Measurements from ENCODE around the gene KIF26B. TPM values are rescaled to one million over a fixed set of nuclear protein-coding genes. Genes with fewer than 3 reads are reported as not detected.
A peak's percentile ranks its signal among the peaks of the same experiment; 100 is the strongest.

KIF26B gene
- total RNA-seq, 1 experiment from 2014 or later: 1.6 TPM

DNA sequence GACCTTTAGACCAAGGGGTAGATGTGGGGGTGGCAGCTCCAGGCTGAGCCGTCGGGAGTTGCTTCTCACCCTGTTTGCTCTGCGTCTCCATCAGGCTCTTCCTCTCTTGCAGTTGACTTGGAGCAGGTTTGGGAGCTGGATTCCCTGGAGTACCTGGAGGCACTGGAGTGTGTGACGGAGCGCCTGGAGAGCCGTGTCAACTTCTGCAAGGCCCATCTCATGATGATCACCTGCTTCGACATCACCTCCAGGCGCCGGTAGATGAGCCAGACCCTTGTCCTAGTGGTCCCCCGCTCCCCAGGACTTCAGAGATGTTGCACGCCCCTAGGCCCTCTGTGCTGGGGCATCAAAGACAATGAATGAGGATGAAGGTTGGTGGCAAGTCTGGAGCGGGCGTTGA is 547.6 kb downstream of the KIF26B start:
- H3K27me3 Mint-ChIP-seq (ENCODE audit: insufficient read depth, unreplicated experiment): peaks cover 13% of the 10 kb centered on the region
- intact Hi-C loops (cut with micrococcal nuclease): loop anchor here (5.0 kb wide), 1 partner anchor 300 kb away; no protein-coding TSS in a partner anchor

DNA sequence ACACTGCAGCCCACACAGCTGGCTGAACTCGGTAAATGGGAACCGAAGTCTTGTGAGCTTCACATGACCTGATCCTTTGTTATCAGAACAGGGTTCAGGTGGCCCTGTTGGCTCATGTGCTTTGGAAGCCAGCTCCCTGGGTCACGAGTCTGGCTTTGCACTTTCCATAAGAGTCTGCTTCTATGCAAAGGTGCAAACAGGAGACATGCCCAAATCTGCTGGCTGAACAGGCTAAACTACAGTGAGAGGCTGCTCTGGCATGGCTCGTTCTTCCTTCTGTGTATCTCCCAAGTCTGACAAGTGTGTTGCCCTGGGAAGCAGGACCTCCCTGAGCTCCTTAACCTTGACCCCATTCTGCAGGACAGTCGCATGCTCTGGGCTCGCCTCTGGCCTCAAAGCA is 549.6 kb downstream of the KIF26B start:
- no peak overlapping the region for H3K4me3 Mint-ChIP-seq (ENCODE audit: unreplicated experiment)
- no peaks in the 10 kb centered on the region for H3K36me3 Mint-ChIP-seq (ENCODE audit: insufficient read depth, unreplicated experiment)
- intact Hi-C loops (cut with micrococcal nuclease): loop anchor here (5.0 kb wide), 1 partner anchor 298 kb away; no protein-coding TSS in a partner anchor
- peak; percentile 10 for DNase-seq (ENCODE audit: unreplicated experiment)
- H3K27me3 Mint-ChIP-seq (ENCODE audit: insufficient read depth, unreplicated experiment): peaks cover 13% of the 10 kb centered on the region
- peaks cover 12% of the 10 kb centered on the region for H3K4me1 Mint-ChIP-seq (ENCODE audit: insufficient read depth, unreplicated experiment)
- CTCF ChIA-PET: interaction anchor here (0.6 to 1.0 kb wide), 5 partner anchors 9 to 60 kb away, joined by 3 to 4 read pairs (median 3); no protein-coding TSS in a partner anchor
- BruUV-seq (replicated peaks): no TSS peak
- no peak overlapping the region for H3K27ac Mint-ChIP-seq (ENCODE audit: low read depth, unreplicated experiment)
- H3K9me3 Mint-ChIP-seq (ENCODE audit: unreplicated experiment): no peaks in the 10 kb centered on the region
- TF ChIP-seq, protein P1, sequence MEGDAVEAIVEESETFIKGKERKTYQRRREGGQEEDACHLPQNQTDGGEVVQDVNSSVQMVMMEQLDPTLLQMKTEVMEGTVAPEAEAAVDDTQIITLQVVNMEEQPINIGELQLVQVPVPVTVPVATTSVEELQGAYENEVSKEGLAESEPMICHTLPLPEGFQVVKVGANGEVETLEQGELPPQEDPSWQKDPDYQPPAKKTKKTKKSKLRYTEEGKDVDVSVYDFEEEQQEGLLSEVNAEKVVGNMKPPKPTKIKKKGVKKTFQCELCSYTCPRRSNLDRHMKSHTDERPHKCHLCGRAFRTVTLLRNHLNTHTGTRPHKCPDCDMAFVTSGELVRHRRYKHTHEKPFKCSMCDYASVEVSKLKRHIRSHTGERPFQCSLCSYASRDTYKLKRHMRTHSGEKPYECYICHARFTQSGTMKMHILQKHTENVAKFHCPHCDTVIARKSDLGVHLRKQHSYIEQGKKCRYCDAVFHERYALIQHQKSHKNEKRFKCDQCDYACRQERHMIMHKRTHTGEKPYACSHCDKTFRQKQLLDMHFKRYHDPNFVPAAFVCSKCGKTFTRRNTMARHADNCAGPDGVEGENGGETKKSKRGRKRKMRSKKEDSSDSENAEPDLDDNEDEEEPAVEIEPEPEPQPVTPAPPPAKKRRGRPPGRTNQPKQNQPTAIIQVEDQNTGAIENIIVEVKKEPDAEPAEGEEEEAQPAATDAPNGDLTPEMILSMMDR (IDR thresholded peaks at IDR 0.05; ENCODE audit: unreplicated experiment): no peak
- POLR2A ChIA-PET: no interaction called here

More for the DNA sequence above, 547.6 kb downstream of the KIF26B start:
- CTCF ChIA-PET: interaction anchor here (0.6 to 1.1 kb wide), 2 partner anchors 749 to 753 kb away, joined by 3 read pairs; no protein-coding TSS in a partner anchor
- Mint-ChIP-seq H3K4me1 (ENCODE audit: insufficient read depth, unreplicated experiment) (peaks cover 12% of the 10 kb centered on the region), H3K36me3 (ENCODE audit: insufficient read depth, unreplicated experiment) (no peaks in the 10 kb centered on the region), H3K9me3 (ENCODE audit: unreplicated experiment) (no peaks in the 10 kb centered on the region), H3K27ac (ENCODE audit: low read depth, unreplicated experiment) (no peak overlapping the region), H3K4me3 (ENCODE audit: unreplicated experiment) (no peak overlapping the region)
- POLR2A ChIA-PET: no interaction called here
- DNase-seq (ENCODE audit: unreplicated experiment): no peak
- BruUV-seq (replicated peaks): no TSS peak
- TF ChIP-seq, protein P1 (IDR thresholded peaks at IDR 0.05; ENCODE audit: unreplicated experiment): no peak

DNA sequence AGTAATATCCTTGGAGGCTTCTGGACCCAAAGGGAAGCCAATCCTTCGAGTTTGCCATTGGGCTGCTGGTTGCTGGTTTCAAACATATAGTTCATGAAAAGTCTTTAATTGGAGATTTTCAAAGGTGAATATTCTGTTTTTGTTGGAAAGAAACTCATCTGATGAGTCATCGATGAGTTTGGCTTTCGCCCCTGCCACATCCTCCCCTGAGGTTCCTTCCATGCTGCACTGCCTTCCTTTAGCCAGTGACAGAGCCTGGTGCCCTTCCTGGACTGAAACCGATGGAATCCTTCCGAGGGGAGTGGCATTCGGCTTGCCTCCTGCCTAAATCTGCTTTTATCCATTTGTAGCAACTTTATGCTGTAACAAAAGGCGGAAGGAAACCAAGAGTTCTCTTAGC is 550.0 kb downstream of the KIF26B start:
- TF ChIP-seq, protein P1 (IDR thresholded peaks at IDR 0.05; ENCODE audit: unreplicated experiment): no peak
- CTCF ChIA-PET: interaction anchor here (0.6 to 0.9 kb wide), 3 partner anchors 8 to 16 kb away, joined by 3 to 4 read pairs (median 3); no protein-coding TSS in a partner anchor
- H3K27me3 Mint-ChIP-seq (ENCODE audit: insufficient read depth, unreplicated experiment): peaks cover 13% of the 10 kb centered on the region
- peak; percentile 90 for DNase-seq (ENCODE audit: unreplicated experiment)
- intact Hi-C loops (cut with micrococcal nuclease): loop anchor here (5.0 kb wide), 1 partner anchor 298 kb away; no protein-coding TSS in a partner anchor
- peaks cover 12% of the 10 kb centered on the region for H3K4me1 Mint-ChIP-seq (ENCODE audit: insufficient read depth, unreplicated experiment)
- H3K4me3 Mint-ChIP-seq (ENCODE audit: unreplicated experiment): no peak overlapping the region
- no peak overlapping the region for H3K27ac Mint-ChIP-seq (ENCODE audit: low read depth, unreplicated experiment)
- no peaks in the 10 kb centered on the region for H3K9me3 Mint-ChIP-seq (ENCODE audit: unreplicated experiment)
- POLR2A ChIA-PET: no interaction called here
- no peaks in the 10 kb centered on the region for H3K36me3 Mint-ChIP-seq (ENCODE audit: insufficient read depth, unreplicated experiment)
- BruUV-seq (replicated peaks): no TSS peak

DNA sequence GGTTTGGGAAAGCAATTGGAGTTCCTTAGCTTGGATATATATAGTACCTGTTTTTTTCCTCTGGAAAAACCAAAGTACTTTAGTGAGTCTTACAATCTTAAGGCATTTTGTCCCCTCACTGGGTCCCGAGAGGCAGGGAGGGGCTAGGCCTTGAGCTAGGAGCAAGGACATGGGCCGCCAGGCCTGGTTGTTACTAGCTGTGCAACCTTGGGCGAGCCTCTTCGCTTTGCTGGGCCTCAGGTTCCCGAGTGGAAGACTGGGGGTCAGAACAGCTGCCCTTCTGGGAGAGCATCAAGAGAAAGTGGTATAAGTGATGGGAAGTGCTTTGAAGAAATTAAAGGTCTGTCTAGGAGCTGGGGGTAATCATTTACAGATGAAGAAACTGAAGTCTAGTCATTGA is 553.2 kb downstream of the KIF26B start:
- peaks cover 17% of the 10 kb centered on the region for H3K4me1 Mint-ChIP-seq (ENCODE audit: insufficient read depth, unreplicated experiment)
- no peaks in the 10 kb centered on the region for H3K9me3 Mint-ChIP-seq (ENCODE audit: unreplicated experiment)
- no peak overlapping the region for H3K4me3 Mint-ChIP-seq (ENCODE audit: unreplicated experiment)
- peaks cover 3% of the 10 kb centered on the region for H3K27me3 Mint-ChIP-seq (ENCODE audit: insufficient read depth, unreplicated experiment)
- BruUV-seq (replicated peaks): no TSS peak
- no peak overlapping the region for H3K27ac Mint-ChIP-seq (ENCODE audit: low read depth, unreplicated experiment)
- TF ChIP-seq, protein P1 (IDR thresholded peaks at IDR 0.05; ENCODE audit: unreplicated experiment): no peak
- no peak for DNase-seq (ENCODE audit: unreplicated experiment)
- ChIA-PET POLR2A (interaction anchor here (0.6 to 0.8 kb wide), 2 partner anchors 16 to 814 kb away, joined by 3 to 4 read pairs; no protein-coding TSS in a partner anchor), CTCF (interaction anchor here (0.6 to 1.2 kb wide), 2 partner anchors 36 to 554 kb away, joined by 3 to 5 read pairs; no protein-coding TSS in a partner anchor)
- intact Hi-C loops (cut with micrococcal nuclease): no loop called here
- no peaks in the 10 kb centered on the region for H3K36me3 Mint-ChIP-seq (ENCODE audit: insufficient read depth, unreplicated experiment)
